Measurements from ENCODE around the gene CELSR1. TPM values are rescaled to one million over a fixed set of nuclear protein-coding genes. Genes with fewer than 3 reads are reported as not detected.

CELSR1 gene
- total and polyA plus RNA-seq, 9 donors = 0.63 to 25.2 (median 2.9) TPM

DNA sequence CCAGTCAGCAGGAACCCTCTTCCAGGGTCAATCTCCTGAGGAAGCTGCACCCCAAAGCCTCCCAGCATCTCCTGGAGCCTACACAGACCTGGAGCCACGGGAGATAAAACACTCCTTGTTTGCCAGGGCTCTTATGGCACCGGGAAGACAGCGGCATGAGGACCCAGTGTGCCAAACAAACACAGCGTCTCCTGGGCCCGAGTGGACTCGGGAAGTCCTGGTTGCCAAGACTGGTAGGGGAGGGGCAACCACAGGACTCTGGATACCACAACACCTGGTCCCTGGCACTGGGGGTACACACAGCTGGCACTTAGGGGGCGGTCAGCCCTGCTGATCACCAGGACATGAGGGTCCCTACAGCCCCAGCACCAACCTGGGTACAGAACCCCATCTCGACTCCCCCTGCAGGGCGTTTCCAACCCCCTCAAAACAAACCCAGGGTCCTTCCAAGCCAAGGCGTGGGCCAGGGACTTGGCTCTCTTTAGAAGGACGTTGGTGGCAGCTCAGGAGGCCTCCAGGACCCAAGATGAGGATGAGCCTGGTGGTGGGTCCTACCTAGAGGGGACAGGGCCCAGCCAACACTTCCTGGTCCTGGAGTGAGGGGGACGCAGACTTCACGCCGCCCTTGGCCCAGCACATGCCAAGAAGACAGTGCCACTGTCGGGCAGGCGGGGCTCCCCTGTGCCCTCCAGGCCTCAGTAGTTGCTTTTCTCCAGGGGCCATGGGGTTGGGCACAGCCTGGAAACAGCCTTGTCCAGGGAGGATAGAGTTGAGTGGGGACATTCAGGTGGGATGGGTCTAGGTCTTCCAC, 85.0 kb downstream of the CELSR1 start:
- no peak overlapping the region for H3K4me3 ChIP-seq
- H3K27ac ChIP-seq = no peak overlapping the region
- no peak for DNase-seq

DNA sequence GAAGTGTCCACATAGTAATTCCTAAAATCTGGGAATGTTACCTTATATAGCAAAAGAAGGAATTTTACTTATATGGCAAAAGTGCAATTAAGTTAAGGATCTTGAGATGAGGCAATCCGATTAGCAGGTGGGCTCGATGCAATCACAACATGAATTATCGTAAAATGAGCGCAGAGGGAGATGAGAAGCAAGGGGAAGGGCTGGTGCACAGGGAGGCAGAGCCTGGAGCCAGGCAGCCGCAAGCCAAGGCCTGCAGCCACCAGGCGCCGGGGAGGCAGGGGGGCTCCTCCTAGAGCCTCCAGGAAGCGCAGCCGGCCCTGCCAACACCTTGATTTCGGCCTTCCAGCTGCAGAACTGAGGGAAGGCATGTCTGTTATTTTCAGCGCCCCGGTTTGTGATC, 85.7 kb downstream of the CELSR1 start:
- no peaks in the 10 kb centered on the region for H3K4me1 ChIP-seq (ENCODE audit: insufficient read depth)
- DNase-seq = no peak
- intact Hi-C loops (cut with DNase I) = no loop called here
- H3K27ac ChIP-seq = no peak overlapping the region
- TF ChIP-seq, protein P1, sequence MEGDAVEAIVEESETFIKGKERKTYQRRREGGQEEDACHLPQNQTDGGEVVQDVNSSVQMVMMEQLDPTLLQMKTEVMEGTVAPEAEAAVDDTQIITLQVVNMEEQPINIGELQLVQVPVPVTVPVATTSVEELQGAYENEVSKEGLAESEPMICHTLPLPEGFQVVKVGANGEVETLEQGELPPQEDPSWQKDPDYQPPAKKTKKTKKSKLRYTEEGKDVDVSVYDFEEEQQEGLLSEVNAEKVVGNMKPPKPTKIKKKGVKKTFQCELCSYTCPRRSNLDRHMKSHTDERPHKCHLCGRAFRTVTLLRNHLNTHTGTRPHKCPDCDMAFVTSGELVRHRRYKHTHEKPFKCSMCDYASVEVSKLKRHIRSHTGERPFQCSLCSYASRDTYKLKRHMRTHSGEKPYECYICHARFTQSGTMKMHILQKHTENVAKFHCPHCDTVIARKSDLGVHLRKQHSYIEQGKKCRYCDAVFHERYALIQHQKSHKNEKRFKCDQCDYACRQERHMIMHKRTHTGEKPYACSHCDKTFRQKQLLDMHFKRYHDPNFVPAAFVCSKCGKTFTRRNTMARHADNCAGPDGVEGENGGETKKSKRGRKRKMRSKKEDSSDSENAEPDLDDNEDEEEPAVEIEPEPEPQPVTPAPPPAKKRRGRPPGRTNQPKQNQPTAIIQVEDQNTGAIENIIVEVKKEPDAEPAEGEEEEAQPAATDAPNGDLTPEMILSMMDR (IDR thresholded peaks at IDR 0.05) = no peak
- no peak for TF ChIP-seq EP300 (IDR thresholded peaks at IDR 0.05)
- TF ChIP-seq POLR2A (IDR thresholded peaks at IDR 0.05) = no peak
- no peaks in the 10 kb centered on the region for H3K36me3 ChIP-seq
- H3K4me3 ChIP-seq = no peak overlapping the region
- no peaks in the 10 kb centered on the region for H3K9me3 ChIP-seq
- H3K27me3 ChIP-seq = no peaks in the 10 kb centered on the region
- 87 to 91% (median 90%) methylated on average over 12 of the region's 12 CpGs for WGBS, 3 donors

More for the DNA sequence above, 85.0 kb downstream of the CELSR1 start:
- TF ChIP-seq EP300 (IDR thresholded peaks at IDR 0.05) (no peak), POLR2A (IDR thresholded peaks at IDR 0.05) (no peak)
- TF ChIP-seq, protein P1 (IDR thresholded peaks at IDR 0.05) = no peak
- intact Hi-C loops (cut with DNase I) = no loop called here
- no peaks in the 10 kb centered on the region for H3K9me3 ChIP-seq
- no peaks in the 10 kb centered on the region for H3K36me3 ChIP-seq
- H3K27me3 ChIP-seq = no peaks in the 10 kb centered on the region
- 80 to 90% (median 88%) methylated on average over 14 to 16 of the region's 16 CpGs for WGBS, 3 donors
- no peaks in the 10 kb centered on the region for H3K4me1 ChIP-seq (ENCODE audit: insufficient read depth)

DNA sequence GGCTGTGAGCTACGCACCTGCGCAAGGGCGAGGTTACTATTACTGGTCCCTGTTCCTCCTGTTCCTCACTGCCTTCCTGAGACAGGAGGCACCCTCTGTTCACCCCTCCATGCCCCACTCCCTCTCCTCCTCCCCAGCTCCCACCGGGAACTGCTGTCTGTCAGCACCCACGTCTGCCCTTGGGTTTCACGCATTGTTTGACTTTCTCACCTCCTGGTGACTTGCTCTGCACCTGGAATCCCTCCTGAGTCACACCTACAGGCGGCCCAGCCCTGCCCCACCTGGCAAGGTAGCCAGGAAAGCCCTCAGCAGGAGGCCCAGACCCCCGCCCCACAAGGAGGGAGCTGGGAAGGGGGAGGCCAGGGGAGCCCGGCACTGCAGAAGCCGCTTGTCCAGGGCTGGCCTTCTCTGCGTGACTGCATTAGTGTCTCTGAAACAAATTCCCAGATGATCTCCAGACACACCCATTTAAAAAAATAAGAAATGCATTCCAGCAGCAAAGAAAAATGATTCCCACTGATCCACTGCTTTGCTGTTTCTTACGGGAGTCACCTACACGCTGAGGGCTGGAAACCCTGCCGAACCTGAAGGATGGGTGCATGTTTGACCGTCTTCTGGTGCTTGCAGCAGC, 86.4 kb downstream of the CELSR1 start:
- no peak for DNase-seq
- no peaks in the 10 kb centered on the region for H3K4me1 ChIP-seq (ENCODE audit: insufficient read depth)
- no peaks in the 10 kb centered on the region for H3K36me3 ChIP-seq
- H3K4me3 ChIP-seq = no peak overlapping the region
- H3K27me3 ChIP-seq = no peaks in the 10 kb centered on the region
- H3K9me3 ChIP-seq = no peaks in the 10 kb centered on the region
- H3K27ac ChIP-seq = no peak overlapping the region
- no peak for TF ChIP-seq EP300 (IDR thresholded peaks at IDR 0.05)
- TF ChIP-seq, protein P1 (IDR thresholded peaks at IDR 0.05) = no peak
- 87 to 91% (median 89%) methylated on average over 15 of the region's 15 CpGs for WGBS, 3 donors
- intact Hi-C loops (cut with DNase I) = no loop called here

DNA sequence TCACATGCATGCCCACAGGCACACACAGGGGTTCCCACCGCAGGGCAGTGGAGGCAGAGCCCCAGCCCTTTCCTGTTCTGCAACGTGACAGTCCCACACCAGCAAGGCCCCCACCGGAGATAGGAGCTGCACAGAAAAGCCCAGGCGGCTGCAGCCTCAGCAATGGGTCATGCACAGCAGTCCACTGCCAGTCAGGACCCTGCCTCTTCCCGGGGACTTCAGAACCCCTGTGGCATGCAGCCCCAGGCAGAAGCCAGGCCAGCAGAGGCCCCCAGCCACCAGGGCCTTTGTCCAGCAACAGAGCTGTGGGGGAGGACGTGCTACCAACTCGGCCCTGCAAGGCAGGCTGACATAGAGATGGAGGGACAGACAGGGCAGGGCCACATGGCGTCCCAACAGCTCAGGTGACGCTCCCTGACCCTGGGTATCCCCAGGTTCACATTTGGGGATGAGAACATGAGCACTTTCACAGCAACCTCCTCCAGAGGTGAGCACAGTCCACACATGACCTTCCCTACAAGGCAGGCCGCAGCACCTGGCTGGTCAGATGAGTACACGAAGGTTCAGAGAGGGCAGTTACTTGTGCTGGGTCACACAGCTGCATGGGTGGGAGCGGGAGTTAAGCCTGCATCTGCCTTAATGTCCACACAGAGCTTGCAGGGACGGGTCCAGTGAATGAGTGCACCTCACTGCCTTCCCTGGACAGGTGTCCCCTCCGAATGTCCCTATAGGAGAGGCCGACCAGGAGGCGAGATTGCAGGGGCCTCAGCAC, 87.3 kb downstream of the CELSR1 start:
- Histone ChIP-seq H3K36me3 (no peaks in the 10 kb centered on the region), H3K27me3 (no peaks in the 10 kb centered on the region), H3K4me1 (ENCODE audit: insufficient read depth) (no peaks in the 10 kb centered on the region), H3K4me3 (no peak overlapping the region), H3K27ac (no peak overlapping the region), H3K9me3 (no peaks in the 10 kb centered on the region)
- intact Hi-C loops (cut with DNase I) = no loop called here
- DNase-seq = no peak
- 83 to 87% (median 84%) methylated on average over 16 of the region's 16 CpGs for WGBS, 3 donors
- TF ChIP-seq POLR2A (IDR thresholded peaks at IDR 0.05) (no peak), EP300 (IDR thresholded peaks at IDR 0.05) (no peak)
- TF ChIP-seq, protein P1 (IDR thresholded peaks at IDR 0.05) = no peak

Data from ovary (tissue), 9 donors.